ENCODE measurements around the gene NSUN7. TPM values are rescaled to one million over a fixed set of nuclear protein-coding genes. Genes with fewer than 3 reads are reported as not detected.

NSUN7 gene
- total RNA-seq, 1 experiment from 2014 or later, result not detected

DNA sequence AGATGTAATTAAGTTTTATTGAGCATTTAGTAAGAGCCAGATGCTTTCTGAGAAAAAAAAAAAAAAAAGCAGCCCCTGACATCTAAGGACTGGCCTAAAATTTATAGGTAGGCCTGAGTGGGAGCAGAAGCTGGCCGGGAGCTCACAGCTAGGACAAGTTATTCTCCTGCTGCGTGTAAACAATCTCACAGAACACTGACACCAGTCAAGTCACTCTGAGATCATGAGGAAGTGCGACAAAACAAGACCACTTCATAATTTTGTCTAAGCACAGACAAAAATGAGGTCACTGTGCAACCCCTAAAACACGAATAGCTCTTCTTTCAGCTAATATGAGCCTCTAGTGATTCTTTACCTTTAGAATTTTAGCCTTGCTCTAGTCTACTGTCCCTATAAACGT lies 15.3 kb upstream of the NSUN7 start:
- no peak for DNase-seq (ENCODE audit: extremely low read depth, low read depth)

DNA sequence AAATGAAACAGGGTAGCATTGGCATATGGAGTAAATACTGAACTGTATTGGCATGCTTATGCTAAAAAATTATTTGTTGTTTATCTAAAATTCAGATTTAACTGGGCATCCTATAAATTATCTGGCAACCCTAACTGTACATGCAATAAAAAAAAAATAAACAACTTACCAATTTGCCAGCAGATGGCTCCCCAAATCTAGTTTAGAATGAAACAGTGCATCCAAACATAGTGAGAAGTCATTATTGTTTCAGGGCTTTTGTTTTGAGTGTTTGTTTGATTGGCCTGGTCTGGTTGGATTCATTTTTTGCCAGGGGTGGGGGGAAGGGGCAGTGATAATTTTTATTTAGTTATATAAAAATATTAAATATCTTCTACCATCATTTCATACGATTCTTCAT lies 12.8 kb upstream of the NSUN7 start:
- DNase-seq (ENCODE audit: extremely low read depth, low read depth), result peak; percentile 39

GRCh38 chr4:40737879-40738278 lies 11.9 kb upstream of the NSUN7 start:
- no peak for DNase-seq (ENCODE audit: extremely low read depth, low read depth)

DNA sequence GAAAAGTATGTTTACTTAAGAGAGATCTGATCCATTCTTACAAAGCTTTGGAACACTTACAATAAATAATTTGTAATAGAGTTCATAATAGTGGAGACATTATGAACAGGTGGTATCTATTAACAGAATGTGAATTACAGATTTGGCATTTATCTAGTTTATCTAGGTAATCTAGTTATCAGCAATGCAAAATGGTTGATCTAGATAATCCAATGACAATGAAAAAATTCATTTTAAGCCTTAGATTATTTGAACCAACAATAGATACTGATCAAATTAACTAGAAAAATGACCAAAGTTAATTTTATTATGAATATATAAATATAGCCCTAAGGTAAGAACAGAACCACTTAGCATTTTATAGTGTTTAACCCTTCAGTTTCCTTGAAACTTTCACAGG lies 10.4 kb upstream of the NSUN7 start:
- no peak for DNase-seq (ENCODE audit: extremely low read depth, low read depth)

DNA sequence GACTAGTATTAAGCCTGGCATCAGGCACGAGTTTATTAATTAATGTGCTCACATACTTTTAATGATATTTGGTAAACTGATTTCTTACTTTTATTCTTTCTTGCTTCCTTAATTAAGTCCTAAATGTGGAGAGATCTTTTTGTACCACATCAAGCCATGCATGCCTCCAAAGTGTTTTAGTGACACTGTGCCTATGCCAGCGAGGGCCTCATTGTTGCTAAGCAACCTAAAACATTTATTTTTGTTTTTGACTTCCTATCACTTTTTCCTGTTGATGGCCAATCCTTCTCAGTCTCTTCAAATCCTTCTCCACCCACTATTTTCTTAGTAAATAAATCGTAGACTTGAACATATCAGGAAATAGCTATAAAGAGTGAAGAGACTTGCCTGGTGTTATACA lies 5.5 kb upstream of the NSUN7 start:
- no peak for DNase-seq (ENCODE audit: extremely low read depth, low read depth)

DNA sequence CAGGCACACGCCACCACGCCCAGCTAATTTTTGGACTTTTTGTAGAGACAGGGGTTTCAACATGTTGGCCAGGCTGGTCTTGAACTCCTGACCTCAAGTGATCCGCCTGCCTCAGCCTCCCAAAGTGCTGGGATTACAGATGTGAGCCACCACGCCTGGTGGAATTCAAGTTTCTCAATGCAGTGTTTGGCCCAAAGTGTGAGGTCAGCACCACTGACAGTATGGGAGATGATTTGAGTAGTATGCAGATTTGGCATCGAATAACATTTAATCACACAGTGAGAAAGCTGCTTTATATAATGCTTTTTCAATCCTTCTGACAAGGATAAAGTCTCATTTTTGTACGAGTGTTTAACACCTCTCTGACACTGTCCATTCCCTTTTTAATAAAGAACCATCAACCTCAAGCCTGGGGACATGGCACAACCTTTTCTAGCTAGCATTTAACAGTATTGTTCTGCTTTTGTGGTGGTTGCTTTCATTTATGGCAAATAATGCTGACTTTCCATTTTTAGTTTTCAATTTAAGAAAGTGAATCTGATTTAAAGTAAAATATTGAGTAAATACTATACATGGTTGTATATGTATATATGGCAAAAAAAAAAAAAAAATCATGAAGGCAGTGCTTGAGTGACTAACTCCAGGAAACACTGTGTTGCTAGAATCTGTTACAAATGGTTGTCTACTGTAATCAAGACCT lies 4.3 kb upstream of the NSUN7 start:
- DNase-seq (ENCODE audit: extremely low read depth, low read depth), result no peak

- no peak for DNase-seq (ENCODE audit: extremely low read depth, low read depth)
Measured at GRCh38 chr4:40747207-40747835, 2.4 kb upstream of the NSUN7 start.

DNA sequence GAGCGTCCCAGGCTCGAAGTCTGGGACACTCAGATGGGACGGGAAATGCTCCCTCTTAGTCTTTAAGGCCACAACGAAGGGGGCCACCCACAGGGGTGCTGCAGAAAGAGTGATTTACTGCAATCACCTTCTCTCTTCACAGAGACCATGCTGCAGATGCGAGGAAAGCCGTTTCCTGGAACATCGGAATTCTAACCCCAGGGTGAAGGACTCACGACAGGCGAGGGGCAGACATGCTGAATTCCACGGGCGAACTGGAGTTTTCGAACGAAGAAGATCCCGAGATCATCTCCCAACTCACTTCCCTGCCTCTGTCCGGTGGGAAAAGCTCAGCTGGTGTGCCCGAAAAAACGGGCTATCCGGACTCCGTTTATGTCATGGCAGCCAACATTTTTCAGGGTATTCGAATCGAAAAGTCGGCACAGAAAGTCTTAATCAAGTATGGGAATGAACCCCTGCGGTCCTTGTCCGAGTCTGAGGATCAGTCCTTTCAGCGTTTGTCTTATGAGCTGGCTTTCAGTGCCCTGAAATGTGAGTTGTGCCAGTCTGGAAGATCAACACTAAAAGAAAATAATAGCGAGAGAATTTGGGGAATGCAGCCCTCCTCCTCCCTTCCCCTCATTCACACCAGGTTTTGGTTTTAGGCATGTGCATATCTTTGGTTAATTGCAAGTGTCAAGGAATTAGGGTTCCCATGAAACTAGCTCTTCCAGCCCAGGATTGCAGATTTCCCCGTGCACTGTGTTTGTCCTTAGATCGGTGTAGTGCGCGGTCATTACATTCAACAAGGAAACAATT lies 905 bp downstream of the NSUN7 start:
- no peak for DNase-seq (ENCODE audit: extremely low read depth, low read depth)

GRCh38 chr4:40755616-40756015 lies 5.9 kb downstream of the NSUN7 start:
- no peak for DNase-seq (ENCODE audit: extremely low read depth, low read depth)

DNA sequence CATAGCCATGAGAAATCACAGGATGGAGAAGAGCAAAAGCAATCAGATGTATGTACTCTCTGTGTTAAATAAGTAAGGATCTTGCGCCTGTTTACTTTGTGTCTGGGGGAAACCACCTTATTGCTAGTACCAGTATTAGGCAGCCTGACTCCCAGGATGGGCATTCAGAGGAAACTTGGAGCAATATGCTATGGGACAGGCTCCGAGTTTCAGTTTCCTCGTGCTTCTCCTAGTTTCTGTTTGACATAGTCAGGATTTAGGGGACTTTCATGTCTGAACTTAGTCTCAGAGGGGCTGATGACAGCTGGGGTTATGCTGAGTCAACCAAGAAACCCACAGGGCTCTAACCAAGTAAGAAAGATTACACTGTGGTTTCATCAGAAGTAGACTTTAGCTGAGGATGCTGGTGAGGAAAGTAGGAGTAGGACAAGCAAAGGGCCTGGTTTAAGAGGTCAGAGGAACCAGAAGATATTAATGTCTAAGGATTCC lies 13.5 kb downstream of the NSUN7 start:
- DNase-seq (ENCODE audit: extremely low read depth, low read depth), result peak; percentile 56

- DNase-seq (ENCODE audit: extremely low read depth, low read depth), result no peak
Measured at GRCh38 chr4:40769266-40769665, 19.5 kb downstream of the NSUN7 start.

- no peak for DNase-seq (ENCODE audit: extremely low read depth, low read depth)
Measured at GRCh38 chr4:40778090-40778489, 28.3 kb downstream of the NSUN7 start.

GRCh38 chr4:40782876-40783275 lies 33.1 kb downstream of the NSUN7 start:
- no peak for DNase-seq (ENCODE audit: extremely low read depth, low read depth)

DNA sequence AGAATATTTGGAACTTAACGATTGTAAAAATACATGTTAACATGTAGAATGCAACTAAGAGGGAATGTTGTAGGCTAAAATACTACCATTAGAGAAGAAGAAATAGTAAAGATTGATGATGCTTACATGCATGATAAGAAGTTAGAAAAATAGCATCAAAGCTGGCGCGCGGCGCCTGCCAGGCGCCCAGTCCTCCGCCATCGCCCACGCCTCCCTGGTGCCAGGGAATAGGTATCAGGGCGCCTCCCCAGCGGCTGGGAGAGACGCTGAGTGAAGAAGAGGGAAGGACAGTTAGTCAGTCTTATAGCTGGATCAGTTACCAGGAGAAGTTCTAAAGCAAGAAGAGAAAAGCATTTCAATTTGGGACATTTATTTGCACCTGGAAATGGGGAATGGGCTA lies 36.0 kb downstream of the NSUN7 start:
- no peak for DNase-seq (ENCODE audit: extremely low read depth, low read depth)

- DNase-seq (ENCODE audit: extremely low read depth, low read depth), result no peak
Measured at GRCh38 chr4:40788331-40788730, 38.6 kb downstream of the NSUN7 start.

GRCh38 chr4:40789031-40789430 lies 39.3 kb downstream of the NSUN7 start:
- no peak for DNase-seq (ENCODE audit: extremely low read depth, low read depth)

GRCh38 chr4:40789771-40790170 lies 40.0 kb downstream of the NSUN7 start:
- DNase-seq (ENCODE audit: extremely low read depth, low read depth), result no peak

DNA sequence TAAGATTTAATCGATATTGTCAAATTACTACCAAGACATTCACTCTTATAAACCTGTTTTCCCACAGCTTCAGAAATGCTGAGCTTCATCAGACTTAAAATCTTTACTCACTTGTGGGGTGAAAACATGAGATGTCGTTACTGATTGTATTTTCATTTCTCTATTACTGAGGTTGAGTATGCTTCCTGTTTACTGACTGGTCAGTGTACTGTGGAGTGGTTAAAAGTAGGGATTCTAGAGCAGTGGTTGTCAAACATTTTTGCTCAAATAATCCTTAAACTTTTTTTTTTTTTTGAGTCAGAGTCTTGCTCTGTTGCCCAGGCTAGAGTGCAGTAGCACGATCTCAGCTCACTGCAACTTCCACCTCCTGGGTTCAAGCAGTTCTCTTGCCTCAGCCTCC lies 50.3 kb downstream of the NSUN7 start:
- DNase-seq (ENCODE audit: extremely low read depth, low read depth), result no peak

GRCh38 chr4:40804598-40804997 lies 54.8 kb downstream of the NSUN7 start:
- no peak for DNase-seq (ENCODE audit: extremely low read depth, low read depth)

DNA sequence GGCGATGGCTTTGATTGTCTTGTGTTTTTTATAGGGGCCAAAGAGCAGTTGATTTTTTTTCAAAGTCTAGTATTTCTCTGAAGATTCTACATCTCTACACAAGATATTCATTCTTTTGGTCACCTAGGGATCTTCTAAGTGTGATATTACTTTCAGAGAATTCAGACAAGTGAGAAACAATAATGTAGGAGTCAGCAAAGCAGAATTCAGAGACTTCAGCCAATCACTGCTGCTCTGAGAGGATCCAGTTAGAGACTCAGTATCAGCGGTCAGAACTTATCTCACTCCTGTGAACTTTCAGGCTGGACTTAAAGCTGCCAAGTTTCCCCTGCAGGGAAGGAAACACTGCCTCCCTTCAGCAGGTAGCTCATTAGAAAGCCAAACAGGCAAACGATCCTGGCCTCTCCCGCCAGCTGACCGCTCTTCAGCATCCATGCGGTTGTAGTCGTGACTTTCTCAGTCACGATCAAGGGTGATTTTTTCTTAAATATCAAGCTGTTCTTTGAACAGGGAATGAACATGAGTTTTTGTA lies 59.2 kb downstream of the NSUN7 start:
- no peak for DNase-seq (ENCODE audit: extremely low read depth, low read depth)

GRCh38 chr4:40811956-40812355 lies 62.2 kb downstream of the NSUN7 start:
- no peak for DNase-seq (ENCODE audit: extremely low read depth, low read depth)

Data from NCI-H460 (cell line).